NCI-H1092 treated with DMSO at 0.1 percent for 48 hours (cell line): ENCODE data around the gene GDAP1L1.
"Not testable (repeated sequence)": the region's sequence is repeated elsewhere in the genome, so short reads cannot be mapped to it uniquely, and the experiment has no call there.

Experiments used
- DNase-seq: peaks from one replicate; lab custom pipeline; 2025; lab: John Stamatoyannopoulos, UW

Gene GDAP1L1

DNA sequence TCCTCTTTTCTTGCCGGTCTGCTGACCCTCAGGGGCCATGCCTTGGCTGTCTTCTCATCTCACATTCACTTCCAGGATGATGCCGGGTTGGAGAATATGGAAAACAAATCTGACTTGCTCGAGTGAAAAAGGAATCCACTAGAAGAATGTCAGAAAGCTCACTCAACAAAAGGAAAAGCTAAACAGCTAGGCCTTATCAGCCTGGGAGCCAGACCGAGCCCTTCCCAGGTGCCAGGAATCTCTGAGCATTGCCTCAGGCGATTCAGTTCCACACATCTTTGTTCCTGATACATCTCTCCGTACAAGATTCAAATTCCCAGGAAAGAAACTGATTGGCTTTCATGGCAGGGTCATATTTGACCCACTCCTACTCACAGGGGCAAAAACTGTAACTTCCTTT is 27.3 kb upstream of the GDAP1L1 start:
- DNase-seq, result no peak

DNA sequence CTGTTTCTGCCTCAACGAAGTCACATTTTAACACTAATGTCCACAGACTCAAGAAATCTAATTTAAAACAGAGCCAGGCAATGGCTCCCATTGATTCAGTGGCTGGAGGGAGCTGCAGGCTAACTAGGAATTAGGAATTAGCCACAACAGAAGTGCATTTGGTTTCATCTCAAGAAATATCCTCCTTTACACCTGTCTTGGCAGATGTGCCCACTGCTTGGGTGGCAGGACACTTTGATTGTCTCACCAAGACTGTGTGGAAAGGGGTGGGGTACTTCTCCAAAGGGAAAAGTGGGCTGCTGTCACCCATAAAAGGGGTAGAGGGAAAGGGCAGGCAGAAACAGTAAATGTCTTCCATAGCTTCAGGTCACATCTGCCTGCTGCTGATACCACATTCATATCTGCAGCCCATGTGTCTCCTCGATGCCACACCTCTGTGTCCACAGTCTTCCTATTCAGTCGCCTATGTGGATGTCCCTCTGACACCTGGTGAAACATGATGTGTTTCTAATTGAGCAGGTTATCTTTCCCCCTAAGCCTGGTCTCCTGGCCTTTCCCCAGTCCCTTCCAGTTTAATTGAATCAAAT is 25.6 kb upstream of the GDAP1L1 start:
- no peak for DNase-seq

DNA sequence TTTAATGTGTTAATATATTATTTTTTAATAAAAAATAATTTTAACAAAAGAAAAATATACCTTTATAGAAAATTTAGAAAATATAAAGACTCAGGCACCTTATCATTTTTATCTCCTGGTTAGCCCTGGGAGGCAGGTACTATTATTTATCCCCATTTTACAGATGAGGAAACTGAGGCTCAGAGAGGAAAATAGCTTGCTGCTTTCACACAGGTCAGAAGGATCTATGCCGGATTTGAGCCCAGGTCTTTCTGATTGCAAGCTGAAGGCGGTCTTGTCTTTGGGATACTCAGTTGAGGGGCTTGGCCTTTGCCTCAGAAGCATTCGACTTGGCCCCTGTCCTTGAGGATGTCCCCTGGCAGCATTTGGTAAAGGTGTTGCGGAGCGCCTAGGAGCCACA is 25.1 kb upstream of the GDAP1L1 start:
- DNase-seq, result no peak

DNA sequence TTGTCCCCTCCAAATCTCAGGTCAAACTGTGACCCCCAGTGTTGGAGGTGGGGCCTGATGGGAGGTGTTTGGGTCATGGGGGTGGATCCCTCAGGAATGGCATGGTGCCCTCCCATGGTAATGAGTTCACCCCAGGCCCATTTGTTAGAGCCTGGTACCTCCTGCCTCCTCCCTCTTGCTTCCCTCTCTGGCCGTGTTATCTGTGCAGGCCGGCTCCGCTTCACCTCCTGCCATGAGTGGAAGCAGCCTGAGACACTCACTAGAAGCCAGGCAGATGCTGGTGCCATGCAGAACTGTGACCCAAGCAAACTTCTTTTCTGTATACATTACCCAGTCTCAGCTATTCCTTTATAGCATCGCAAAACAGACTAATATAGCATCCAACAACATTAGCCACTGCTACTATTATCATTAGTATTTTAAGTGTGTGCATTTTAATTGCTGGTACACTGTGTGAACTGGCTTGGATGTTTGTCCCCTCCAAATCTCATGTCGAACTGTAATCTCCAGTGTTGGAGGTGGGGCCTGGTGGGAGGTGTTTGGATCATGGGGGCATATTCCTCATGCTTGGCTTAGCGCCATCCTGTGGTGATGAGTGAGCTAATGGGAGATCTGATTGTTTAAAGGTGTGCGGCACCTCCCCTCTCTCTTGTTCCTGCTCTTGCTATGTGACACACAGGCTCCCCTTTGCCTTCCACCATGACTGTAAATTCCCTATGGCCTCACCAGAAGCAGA is 24.3 kb upstream of the GDAP1L1 start:
- DNase-seq, result no peak

DNA sequence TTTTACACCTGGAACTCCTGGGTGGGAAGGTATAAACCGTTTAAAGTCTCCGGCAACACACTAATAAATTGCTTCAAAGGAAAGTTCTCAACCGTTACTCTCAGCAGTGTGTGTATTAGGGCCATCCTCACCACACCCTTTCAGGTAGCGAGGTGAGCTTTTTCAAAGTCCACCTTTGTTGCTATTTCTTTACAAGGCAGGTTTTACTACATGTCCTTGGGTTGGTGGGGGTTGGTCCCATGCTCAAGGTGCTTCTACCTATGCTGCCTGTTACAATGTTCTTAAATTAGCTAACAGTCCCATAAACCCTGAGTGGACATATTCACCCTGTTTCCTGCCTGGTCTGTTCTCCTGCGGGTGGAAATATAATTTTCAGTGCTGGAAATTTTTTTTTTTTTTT is 23.4 kb upstream of the GDAP1L1 start:
- no peak for DNase-seq

DNA sequence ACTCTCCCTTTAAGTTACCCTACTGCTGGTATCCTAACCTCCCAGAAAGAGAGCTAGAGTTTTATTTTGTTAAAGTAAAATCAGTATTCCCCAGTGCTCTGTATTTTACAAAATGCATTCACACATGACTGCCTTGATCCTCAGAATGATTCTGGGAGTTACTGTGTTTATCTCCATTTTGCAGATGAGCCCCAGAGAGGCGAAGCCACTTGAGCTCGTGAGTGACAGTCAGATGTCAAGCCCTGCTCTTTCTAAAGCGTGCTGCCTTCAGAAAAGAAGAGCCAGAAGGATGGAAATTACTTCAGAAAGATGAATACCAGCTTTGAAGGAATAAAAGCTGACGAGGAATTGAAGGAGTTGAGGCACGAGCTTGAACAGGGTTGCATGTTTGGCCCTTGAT is 22.5 kb upstream of the GDAP1L1 start:
- no peak for DNase-seq

DNA sequence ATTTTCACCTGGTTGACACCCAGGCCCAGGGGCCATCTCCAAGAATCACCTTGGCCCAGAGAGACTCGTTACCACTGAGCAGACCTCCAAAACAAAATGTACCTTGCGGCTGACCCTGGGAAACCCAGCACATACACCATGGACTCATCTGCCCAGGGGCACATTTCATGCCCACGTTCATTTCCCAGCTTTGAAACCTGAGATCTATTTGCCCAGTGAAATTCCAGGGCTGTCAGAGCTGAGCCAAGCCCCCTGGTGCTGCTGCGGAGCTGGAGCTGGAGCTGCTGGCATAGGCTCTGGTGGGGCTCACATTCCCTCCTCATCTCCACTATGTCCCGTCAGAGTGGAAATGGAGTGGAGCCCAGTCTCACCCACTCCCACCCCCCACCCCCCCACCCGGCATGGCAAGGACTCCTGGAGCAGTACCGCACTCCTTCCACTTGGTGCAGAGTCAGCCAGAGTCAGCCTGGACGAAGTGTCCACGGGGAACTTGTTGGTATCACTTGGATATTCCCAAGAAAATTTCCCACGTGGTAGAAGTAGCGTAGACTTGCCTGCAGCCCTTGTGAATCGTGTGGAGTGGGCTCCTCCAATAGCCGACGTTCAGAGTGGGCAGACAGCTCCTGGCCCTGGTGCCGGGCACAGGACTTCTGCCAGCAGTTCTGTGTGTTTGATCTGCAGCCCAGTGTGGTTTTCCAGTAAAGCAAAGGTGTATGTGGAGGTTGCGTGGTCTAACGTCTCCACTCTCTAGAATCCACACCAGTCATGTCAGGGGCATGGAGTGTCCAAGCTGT is 18.4 kb upstream of the GDAP1L1 start:
- no peak for DNase-seq

DNA sequence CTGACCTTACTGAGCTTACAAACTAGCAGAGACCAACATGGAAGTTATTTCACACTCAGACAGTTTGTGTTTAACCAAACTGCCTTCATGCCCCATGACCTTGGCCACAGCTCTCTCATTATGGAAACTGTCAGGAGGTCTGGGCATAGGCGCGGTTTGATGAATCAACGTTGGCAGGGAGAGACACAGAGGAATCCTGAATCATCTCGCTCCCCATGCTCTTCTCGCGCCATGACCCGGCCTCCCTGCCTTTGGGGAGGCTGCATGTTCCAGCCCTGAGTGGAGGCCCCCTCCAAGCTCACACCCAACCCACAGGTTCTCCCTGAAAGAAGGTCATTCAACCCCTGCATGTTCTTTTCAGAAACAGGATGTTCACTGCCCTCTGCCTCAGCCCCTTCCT is 15.9 kb upstream of the GDAP1L1 start:
- no peak for DNase-seq

DNA sequence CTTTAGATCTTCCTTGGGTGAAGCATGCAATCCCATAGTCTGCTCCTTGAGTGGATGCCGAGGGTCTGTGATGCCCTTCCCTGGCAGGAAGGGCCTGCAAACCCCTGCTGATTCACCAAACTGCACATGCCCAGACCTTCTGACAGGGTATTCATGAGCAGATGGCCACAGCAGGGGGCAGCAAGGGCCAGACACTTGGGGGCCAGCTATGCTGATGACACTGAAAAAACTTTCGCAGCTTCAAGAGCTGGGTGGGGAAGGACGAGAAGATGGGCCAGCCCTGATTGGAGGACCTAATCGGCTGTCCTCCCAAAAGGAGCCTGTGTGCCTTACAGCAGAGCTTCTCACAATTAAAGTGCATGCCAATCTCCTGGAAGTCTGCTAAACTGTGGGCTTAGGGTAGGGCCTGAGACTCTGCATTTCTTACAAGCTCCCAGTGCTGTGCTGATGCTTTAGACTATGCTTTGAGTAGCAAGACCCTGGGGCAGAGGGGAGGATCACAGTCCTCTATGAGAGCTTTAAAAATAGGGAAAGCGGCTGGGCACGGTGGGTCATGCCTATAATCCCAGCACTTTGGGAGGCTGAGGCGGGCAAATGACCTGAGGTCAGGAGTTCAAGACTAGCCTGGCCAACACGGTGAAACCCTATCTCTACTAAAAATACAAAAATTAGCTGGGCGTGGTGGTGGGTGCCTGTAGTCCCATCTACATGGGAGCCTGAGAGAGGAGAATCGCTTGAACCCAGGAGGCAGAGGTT is 15.2 kb upstream of the GDAP1L1 start:
- no peak for DNase-seq

DNA sequence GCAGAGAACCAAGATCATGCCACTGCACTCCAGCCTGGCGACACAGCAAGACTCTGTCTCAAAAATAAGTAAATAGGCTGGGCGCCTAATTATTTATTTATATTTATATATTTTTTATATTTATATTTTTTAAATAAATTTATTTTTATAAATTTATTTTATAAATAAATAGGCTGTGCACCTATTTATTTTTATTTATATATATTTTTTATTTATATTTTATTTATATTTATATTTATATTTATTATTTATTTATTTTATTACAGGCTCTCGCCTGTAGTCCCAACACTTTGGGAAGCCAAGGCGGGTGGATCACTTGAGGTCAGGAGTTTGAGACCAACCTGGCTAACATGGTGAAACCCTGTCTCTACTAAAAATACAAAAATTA is 14.6 kb upstream of the GDAP1L1 start:
- DNase-seq, result not testable (repeated sequence)

DNA sequence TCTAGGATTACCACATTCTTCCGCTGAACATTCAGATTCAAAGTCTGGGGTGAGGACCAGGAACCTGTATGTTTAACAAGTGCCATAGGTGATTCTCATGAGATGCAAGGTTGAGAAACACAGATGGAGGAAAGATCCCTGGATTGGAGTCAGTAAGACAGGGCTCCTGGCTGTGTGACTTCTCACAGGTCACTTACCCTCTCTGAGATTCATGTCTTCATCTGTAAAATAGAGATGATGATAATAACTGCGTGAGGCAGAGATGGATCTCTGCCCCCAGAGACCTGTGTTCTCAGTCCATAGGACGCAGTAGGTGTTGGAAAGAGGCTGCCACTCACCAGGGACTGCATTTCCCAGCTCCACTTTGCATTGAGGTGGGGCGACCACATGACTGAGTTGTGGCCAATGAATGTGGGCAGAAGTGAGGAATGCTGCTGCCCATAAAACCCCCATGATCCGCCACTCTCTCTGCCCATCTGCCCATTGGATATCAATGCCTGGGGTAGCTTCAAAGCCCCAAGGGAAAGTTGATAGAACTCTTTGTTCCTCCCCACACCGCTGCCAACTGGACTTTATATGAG is 13.6 kb upstream of the GDAP1L1 start:
- DNase-seq, result no peak

DNA sequence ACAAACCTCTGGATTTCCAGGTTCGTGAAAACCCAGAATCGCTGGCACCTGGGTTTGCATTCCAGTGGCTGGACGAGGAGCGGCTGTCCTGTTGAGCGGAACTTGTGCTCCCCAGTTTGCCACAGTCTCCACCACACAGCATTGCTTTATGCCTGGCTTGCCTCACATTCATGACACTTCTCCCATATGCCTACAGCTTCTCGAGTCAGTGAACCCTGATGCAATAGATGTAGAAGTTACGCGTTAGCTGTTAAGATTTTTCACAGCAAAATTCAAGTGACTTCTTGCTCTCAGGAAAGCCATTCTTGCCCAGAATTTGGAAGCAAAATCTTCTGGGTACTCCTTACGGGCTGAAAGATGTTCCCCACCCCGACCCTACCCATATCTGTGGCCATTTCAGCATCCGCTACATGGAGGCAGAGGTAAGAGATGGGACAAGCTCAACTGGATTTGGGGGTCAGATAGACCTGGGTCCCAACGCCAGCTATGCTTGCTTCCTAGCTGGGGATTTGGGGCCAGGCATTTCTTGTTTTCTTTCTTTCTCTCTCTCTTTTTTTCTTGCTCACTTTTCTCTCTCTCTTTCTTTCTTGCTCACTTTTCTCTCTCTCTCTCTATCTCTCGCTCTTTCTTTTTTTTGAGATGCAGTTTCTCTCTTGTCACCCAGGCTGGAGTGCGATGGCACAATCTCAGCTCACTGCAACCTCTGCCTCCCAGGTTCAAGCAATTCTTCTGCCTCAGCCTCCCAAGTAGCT is 12.4 kb upstream of the GDAP1L1 start:
- no peak for DNase-seq

DNA sequence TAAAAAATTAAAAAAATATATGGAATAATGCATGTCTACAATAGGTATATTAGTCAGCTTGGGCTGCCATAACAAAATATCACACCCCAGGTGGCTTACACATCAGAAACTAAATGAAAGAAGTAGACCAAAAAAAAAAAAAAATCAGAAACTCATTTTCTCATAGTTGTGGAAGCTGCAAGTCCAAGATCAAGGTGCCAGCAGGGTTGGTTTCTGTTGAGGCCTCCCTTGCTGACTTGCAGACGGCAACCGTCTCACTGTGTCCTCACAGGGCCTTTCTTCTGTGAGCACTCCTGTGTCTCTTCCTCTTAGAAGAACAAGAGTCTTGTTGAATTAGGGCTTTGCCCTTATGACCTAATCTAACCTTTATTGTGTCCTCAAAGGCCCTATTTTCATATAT is 11.4 kb upstream of the GDAP1L1 start:
- no peak for DNase-seq

DNA sequence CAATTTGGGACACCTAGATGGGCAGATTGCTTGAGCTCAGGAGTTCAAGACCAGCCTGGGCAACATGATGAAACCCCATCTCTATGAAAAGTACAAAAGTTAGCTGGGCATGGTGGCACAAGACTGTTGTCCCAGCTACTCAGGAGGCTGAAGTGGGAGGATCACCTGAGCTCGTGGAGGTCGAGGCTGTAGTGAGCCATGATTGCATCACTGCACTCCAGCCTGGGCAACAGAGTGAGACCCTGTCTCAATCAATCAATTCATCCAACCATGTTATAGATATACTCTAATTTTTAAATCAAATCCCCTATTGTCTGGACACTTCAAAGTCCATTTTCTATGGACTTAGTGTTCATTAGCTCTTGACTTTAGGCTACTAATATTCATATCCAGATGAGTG is 10.3 kb upstream of the GDAP1L1 start:
- not testable (repeated sequence) for DNase-seq

DNA sequence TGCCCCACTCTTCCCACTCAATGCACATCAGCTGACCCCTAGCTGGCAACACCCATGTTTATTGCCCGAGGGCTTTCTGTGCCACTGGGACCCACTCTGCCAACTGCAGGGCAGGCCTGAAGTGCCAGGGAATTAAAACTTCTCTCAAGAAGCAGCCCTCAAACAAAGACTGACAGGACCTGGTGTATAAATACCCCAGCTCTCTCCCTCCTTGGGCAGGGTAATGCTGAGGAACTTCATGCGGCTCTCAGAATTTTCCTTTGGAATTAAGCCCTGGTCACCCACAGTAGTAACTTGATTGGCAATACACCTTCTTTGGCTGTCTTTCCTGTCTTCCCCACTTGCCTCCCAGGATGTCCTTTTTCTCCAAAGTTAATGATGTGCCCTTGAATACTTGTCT is 5.3 kb upstream of the GDAP1L1 start:
- DNase-seq, result no peak

DNA sequence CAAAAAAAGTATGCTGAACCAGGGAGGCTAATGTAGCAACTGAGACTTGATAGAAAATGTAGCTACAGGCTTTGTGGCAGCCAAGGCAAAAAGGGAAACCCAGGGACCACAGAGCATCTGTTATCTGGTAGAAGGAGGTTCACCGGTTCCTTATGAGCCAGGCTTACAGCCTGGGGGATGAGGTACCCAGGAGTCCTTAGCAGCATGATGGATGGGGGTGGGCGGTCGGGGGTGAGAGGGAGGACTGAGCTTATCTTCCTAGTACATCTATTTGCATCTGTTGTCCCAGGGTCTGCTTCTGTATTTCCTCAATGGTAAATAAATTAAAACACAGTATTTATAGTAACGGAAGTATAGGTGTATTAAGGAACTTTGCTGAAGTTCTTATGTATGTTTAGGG is 1.1 kb upstream of the GDAP1L1 start:
- no peak for DNase-seq

DNA sequence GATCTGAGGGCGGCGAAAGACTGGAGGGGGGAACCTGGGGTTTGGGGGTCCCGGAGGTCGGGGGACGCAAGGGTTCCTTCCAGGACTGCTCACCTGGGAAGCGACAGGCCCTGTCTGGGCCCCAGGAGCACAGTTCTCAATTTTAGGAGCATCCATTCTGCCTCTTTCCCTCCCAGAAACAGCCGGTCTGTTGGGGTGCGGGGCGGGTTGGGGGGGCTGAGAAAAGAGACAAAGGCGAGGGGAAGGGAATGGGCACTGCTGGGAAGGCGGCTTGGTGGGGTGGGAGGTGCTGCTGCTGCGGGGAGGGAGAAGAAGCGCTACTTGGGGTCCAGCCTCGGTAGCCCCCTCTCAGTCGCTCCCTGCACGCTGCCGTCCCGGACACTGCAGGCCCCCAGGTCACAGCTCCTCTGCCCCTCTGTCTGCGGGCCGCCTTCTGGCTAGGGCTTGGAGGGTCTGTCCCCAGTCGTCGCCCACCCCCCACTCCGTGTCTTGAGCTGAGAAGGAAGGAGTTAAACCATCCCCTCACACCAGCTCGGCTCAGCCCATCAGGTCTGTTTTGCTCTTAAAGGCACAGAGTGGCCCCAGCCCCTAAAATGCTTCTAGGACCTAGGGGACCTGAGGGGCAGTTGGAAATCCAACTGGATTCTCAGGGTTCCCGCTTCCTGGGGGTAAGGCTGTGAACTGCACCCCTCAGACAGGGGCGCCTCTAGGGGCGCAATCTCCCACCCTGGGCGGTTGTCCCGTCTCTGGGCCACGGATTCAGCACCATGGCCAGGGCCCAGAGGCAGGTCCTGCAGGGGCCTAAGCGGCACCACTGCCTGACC is 690 bp downstream of the GDAP1L1 start:
- DNase-seq, result no peak

DNA sequence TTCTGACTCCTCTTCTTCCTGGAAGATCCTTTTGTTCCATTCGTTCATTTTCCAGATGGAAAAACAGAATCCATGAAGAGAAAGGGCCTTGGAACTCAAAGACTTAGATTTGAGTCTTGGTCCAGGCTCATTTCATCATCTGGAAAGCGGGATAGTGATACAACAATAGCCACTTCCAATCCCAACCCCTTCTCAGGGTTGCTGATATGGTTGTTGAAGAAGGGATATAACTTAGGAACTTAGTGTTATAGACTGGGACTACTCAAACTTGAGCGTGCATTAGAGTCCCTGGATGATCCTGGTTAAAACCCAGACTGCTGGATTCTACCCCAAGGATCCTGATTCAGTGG is 1.3 kb downstream of the GDAP1L1 start:
- no peak for DNase-seq

DNA sequence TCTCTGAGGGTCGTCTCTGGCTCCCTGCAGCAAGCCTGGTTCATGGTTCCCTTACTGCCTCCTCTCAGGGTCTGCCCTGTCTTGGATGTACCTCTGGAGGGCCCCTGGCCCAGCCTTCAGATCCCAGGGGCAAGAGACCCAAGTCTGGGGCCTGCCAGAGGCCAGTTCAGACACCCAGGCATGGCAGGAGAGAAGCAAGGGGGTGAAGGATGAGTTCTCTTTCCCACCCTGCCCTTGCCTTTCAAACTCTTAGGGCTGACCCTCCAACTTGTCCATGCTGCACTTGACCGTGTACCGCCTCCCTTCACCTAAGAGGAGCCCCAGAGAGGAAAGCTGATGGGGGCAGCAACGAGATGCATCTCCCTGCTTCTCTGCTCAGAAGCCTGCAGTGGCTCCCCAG is 4.2 kb downstream of the GDAP1L1 start:
- no peak for DNase-seq

DNA sequence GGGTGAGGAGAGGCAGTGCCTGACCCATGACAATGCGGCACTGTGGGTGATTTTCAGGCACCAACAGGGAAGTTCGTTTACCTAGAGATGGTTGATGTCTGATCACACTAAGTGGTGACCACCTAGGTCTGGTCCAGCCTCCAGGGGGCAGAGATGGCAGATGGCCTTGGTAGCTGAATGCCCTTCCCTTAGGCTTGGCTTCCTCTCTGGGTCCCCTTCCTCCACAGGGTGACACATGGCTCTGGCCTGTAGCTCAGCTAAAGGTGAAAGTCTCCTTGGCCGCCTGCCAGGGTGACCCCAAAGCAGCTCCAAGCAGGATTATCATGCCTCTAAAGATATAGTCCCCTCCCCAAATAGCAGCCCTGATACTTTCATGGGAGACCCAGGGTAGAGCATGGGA is 6.4 kb downstream of the GDAP1L1 start:
- no peak for DNase-seq

DNA sequence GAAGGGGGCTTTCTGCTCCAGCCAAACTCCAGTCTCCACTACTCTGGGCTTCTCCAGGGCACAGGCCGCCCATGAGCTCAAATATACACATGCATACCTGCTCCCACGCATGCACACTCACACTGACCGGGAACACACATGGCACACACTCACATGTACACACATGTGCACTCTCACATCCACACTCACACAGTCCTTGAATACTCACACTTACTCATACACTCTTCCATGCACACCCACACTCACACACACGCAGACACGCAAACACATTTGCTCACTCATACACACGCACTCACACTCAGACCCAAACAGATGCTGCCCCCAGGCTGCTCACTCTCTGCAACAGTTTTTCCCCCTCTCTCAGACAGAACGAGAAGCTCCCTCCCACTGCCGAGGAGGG is 7.0 kb downstream of the GDAP1L1 start:
- DNase-seq, result no peak
